HepG2 (cell line): Measurements from ENCODE around the gene AP3B2. TPM values are rescaled to one million over a fixed set of nuclear protein-coding genes. Genes with fewer than 3 reads are reported as not detected.

Experiments
- ATAC-seq: fragments of 200-7000 bp; cut with Tn5 transposase; 3 replicates; pipeline ENCODE4 v1.9.1; 2020; ENCODE audit warnings: mild to moderate bottlenecking, moderate library complexity
- BruUV-seq: library from RNA; stranded (reverse); fragments of 400-500 nt; replicated peaks from 2 replicates; lab custom pipeline; 2021; lab: Mats Ljungman, UMichigan
- CTCF ChIA-PET: fragments of 300-600 bp; formaldehyde crosslinking; extraction: SDS; loops from one replicate; lab custom pipeline; 2021; ENCODE audit warnings: low total read pairs, inconsistent platforms, low intra/inter-chr PET ratio; lab: Yijun Ruan, JAX
- POLR2A ChIA-PET: fragments of 350-600 bp; sonication (Branson Sonifier 250); formaldehyde crosslinking; loops from one replicate; lab custom pipeline; 2020; ENCODE audit warnings: antibody characterized with exemption, inconsistent platforms; lab: Yijun Ruan, JAX
- DNase-seq: peaks from one replicate; pipeline ENCODE4 v3.0.0-alpha.2; 2015; ENCODE audit warnings: low spot score
- FAIRE-seq: peaks from 3 replicates; lab custom pipeline; 2011; peaks lifted over from hg19 to GRCh38; lab: Jason Lieb, UNC
- H2AFZ ChIP-seq: one replicate; pipeline ENCODE4 v1.6.1; 2011; ENCODE audit warnings: low read length, inconsistent platforms
- H3K27ac ChIP-seq: fragments of 300-600 bp; 3 replicates; pipeline ENCODE4 v1.8.0; 2011; ENCODE audit warnings: mixed run types, mild to moderate bottlenecking, mixed read lengths, low read length, inconsistent platforms; ENCODE audit not compliant: insufficient read depth; ENCODE audit errors: extremely low read length
- H3K27me3 ChIP-seq, 2 experiments: fragments of 200-600 bp in 1 of 2; 2 replicates in 1 of 2; 3 replicates in 1 of 2; pipeline versions ENCODE4 v1.6.0 to v1.8.0; 2011; ENCODE audit warnings: low read length in 2 of 2, mild to moderate bottlenecking in 2 of 2, moderate library complexity in 2 of 2, inconsistent platforms in 1 of 2; ENCODE audit not compliant: insufficient read depth in 2 of 2, control insufficient read depth in 1 of 2
- H3K36me3 ChIP-seq, 2 experiments: fragments of 200-600 bp in 1 of 2; replicated peaks in 1 of 2; 2 replicates in 1 of 2; 3 replicates in 1 of 2; pipeline versions ENCODE4 v1.5.1 to v1.8.0; 2011; ENCODE audit warnings: low read length in 2 of 2, inconsistent platforms in 1 of 2; ENCODE audit not compliant: insufficient read depth in 2 of 2, control insufficient read depth in 1 of 2
- H3K4me1 ChIP-seq: 2 replicates; pipeline ENCODE4 v1.5.1; 2012; ENCODE audit warnings: low read length, inconsistent platforms; ENCODE audit not compliant: insufficient read depth
- H3K4me2 ChIP-seq: 2 replicates; pipeline ENCODE4 v1.6.0; 2011; ENCODE audit warnings: low read depth, low read length, inconsistent platforms
- H3K4me3 ChIP-seq, 3 experiments: fragments of 200-600 bp in 1 of 3; sonication (generic), shearing (Covaris generic) in 1 of 3; replicated peaks in 1 of 3; 2 replicates each; pipeline ENCODE4 v1.5.1; 2011 to 2016; ENCODE audit warnings: low read length in 3 of 3, inconsistent platforms in 2 of 3, low read depth in 2 of 3, mild to moderate bottlenecking in 2 of 3, control low read depth in 1 of 3, mixed read lengths in 1 of 3; ENCODE audit not compliant: insufficient read depth in 1 of 3
- H3K79me2 ChIP-seq: one replicate; pipeline ENCODE4 v1.6.1; 2011; ENCODE audit warnings: low read length, inconsistent platforms; ENCODE audit not compliant: insufficient read depth
- H3K9ac ChIP-seq: 2 replicates; pipeline ENCODE4 v1.6.0; 2011; ENCODE audit warnings: mild to moderate bottlenecking, low read depth, low read length, inconsistent platforms; ENCODE audit not compliant: insufficient read depth
- H3K9me3 ChIP-seq: 2 replicates; pipeline ENCODE4 v1.5.1; 2012; ENCODE audit warnings: mild to moderate bottlenecking, low read length
- H4K20me1 ChIP-seq: 2 replicates; pipeline ENCODE4 v1.6.0; 2011; ENCODE audit warnings: inconsistent platforms, mild to moderate bottlenecking, low read length, moderate library complexity; ENCODE audit not compliant: insufficient read depth
- EZH2 ChIP-seq: conservative IDR thresholded peaks from 2 replicates; pipeline ENCODE4 v1.6.1; 2012; ENCODE audit warnings: mild to moderate bottlenecking, low read depth, low read length, moderate library complexity
- IKZF1 ChIP-seq: fragments of 450-650 bp; IDR thresholded peaks from 2 replicates; pipeline ENCODE4 v1.7.1; 2016
- MTF2 ChIP-seq: sonication (generic); formaldehyde crosslinking; IDR thresholded peaks from 2 replicates; pipeline ENCODE4 v1.5.0; 2020; ENCODE audit warnings: missing genetic modification reagents, borderline replicate concordance
- NFE2L1 ChIP-seq: sonication (generic); formaldehyde crosslinking; IDR thresholded peaks from 2 replicates; pipeline ENCODE4 v1.4.0; 2020; ENCODE audit warnings: missing genetic modification reagents, mild to moderate bottlenecking, borderline replicate concordance
- WIZ ChIP-seq: sonication (generic); formaldehyde crosslinking; IDR thresholded peaks from 2 replicates; pipeline ENCODE4 v1.5.1; 2020; ENCODE audit warnings: mild to moderate bottlenecking, missing genetic modification reagents
- ZSCAN9 ChIP-seq: IDR thresholded peaks from 2 replicates; pipeline ENCODE4 v1.6.1; 2016; ENCODE audit warnings: borderline replicate concordance
- WGBS: methylation state at CpG from one replicate; pipeline ENCODE4 v1.1.6; 2017; ENCODE audit warnings: low lambda C conversion rate; 5-methylcytosine and 5-hydroxymethylcytosine counted together
- in situ Hi-C: cut with HindIII; loops from 2 replicates; pipeline ENCODE4 v1.10.0; 2017; ENCODE audit warnings: low pct_unique_long_range_greater_than_20kb; ENCODE audit not compliant: extremely low pct_ligation_motif_present
- intact Hi-C: fragments of 100-400 bp; cut with micrococcal nuclease; formaldehyde crosslinking; loops from one replicate; pipeline ENCODE4 v1.10.0; 2022; ENCODE audit not compliant: unreplicated experiment
- polyA plus RNA-seq, 8 experiments: library from polyadenylated mRNA; depleted of rRNA in 3 of 8; stranded (reverse) in 7 of 8; unstranded in 1 of 8; fragments of >200 nt; fragmentation: Illumina TruSeq in 4 of 8; extraction: Trizol in 4 of 8; gene quantifications; 2 replicates each; pipeline versions ENCODE4 v1.2.1 to v1.2.3, GENCODE V29; 2011 to 2016; ENCODE audit warnings: low read depth in 4 of 8, missing spikeins in 1 of 8, mixed read lengths in 1 of 8; ENCODE audit not compliant: insufficient read depth in 1 of 8
- total RNA-seq, 5 experiments: library from RNA; depleted of rRNA; stranded (reverse); fragments of >200 nt; fragmentation: Illumina TruSeq; extraction: Trizol; gene quantifications; 2 replicates each; pipeline ENCODE4 v1.2.3, GENCODE V29; 2016; ENCODE audit warnings: low read depth in 1 of 5
- TF ChIP-seq, protein P1 (sequence below): sonication (generic); formaldehyde crosslinking; IDR thresholded peaks from 2 replicates; pipeline ENCODE4 v1.4.0; 2020; ENCODE audit warnings: mild to moderate bottlenecking, missing genetic modification reagents
- TF ChIP-seq, protein P2 (sequence below): sonication (generic); formaldehyde crosslinking; IDR thresholded peaks from 2 replicates; pipeline ENCODE4 v1.8.0; 2022; ENCODE audit warnings: mild to moderate bottlenecking, missing genetic modification reagents, moderate library complexity
- TF ChIP-seq, protein P3 (sequence below): sonication (generic); formaldehyde crosslinking; IDR thresholded peaks from one replicate; pipeline ENCODE4 v1.5.1; 2020; ENCODE audit warnings: mild to moderate bottlenecking, missing genetic modification reagents; ENCODE audit errors: not compliant biosample characterization

AP3B2 gene
- total and polyA plus RNA-seq, 2 of the 13 experiments (the other 11 are each of a cell fraction or from before 2014, with no cell fraction given), result not detected

DNA sequence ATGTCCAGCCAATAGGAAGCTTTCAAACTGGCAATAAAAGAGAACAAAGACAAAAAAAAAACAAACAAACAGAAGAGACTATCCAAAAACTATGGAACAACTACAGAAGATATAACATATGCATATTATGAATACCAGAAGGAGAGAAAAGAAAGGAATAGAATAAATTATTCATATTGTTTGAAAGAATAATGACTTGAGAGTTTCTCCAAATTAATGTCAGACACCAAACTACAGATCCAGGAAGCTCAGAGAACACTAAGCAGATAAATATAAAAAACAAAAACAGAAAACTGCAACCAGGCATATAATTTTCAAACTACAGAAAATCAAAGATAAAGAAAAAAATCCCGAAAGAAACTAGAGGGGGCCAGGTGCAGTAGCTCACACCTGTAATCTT lies 34.1 kb upstream of the AP3B2 start:
- H3K9ac ChIP-seq, result no peak overlapping the region
- 0 out of 2 replicates have a peak, but pooled peaks cover under 1% of the 10 kb centered on the region for H3K4me1 ChIP-seq
- no peak overlapping the region for H3K4me3 ChIP-seq
- ATAC-seq (no peak), DNase-seq (no peak), FAIRE-seq (no peak)
- no peaks in the 10 kb centered on the region for H3K9me3 ChIP-seq
- POLR2A ChIA-PET, result no interaction called here
- H4K20me1 ChIP-seq, result no peaks in the 10 kb centered on the region
- WGBS, result 82% methylated on average over 1 of the region's 1 CpG
- H3K36me3 ChIP-seq, result no peaks in the 10 kb centered on the region
- no TSS peak for BruUV-seq
- CTCF ChIA-PET, result no interaction called here
- H3K79me2 ChIP-seq, result no peaks in the 10 kb centered on the region
- intact Hi-C loops (no loop called here), in situ Hi-C loops (no loop called here)
- no peak for TF ChIP-seq NFE2L1 (CRISPR knock-in tag)
- TF ChIP-seq EZH2, result no peak
- TF ChIP-seq, protein P1, sequence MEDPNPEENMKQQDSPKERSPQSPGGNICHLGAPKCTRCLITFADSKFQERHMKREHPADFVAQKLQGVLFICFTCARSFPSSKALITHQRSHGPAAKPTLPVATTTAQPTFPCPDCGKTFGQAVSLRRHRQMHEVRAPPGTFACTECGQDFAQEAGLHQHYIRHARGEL (CRISPR knock-in tag), result no peak
- no peak for TF ChIP-seq IKZF1
- no peak for TF ChIP-seq ZSCAN9 (CRISPR knock-in tag)
- no peak for TF ChIP-seq MTF2 (CRISPR knock-in tag)
- TF ChIP-seq, protein P2, sequence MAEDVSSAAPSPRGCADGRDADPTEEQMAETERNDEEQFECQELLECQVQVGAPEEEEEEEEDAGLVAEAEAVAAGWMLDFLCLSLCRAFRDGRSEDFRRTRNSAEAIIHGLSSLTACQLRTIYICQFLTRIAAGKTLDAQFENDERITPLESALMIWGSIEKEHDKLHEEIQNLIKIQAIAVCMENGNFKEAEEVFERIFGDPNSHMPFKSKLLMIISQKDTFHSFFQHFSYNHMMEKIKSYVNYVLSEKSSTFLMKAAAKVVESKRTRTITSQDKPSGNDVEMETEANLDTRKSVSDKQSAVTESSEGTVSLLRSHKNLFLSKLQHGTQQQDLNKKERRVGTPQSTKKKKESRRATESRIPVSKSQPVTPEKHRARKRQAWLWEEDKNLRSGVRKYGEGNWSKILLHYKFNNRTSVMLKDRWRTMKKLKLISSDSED (CRISPR knock-in tag), result no peak
- TF ChIP-seq WIZ, result no peak
- TF ChIP-seq, protein P3, sequence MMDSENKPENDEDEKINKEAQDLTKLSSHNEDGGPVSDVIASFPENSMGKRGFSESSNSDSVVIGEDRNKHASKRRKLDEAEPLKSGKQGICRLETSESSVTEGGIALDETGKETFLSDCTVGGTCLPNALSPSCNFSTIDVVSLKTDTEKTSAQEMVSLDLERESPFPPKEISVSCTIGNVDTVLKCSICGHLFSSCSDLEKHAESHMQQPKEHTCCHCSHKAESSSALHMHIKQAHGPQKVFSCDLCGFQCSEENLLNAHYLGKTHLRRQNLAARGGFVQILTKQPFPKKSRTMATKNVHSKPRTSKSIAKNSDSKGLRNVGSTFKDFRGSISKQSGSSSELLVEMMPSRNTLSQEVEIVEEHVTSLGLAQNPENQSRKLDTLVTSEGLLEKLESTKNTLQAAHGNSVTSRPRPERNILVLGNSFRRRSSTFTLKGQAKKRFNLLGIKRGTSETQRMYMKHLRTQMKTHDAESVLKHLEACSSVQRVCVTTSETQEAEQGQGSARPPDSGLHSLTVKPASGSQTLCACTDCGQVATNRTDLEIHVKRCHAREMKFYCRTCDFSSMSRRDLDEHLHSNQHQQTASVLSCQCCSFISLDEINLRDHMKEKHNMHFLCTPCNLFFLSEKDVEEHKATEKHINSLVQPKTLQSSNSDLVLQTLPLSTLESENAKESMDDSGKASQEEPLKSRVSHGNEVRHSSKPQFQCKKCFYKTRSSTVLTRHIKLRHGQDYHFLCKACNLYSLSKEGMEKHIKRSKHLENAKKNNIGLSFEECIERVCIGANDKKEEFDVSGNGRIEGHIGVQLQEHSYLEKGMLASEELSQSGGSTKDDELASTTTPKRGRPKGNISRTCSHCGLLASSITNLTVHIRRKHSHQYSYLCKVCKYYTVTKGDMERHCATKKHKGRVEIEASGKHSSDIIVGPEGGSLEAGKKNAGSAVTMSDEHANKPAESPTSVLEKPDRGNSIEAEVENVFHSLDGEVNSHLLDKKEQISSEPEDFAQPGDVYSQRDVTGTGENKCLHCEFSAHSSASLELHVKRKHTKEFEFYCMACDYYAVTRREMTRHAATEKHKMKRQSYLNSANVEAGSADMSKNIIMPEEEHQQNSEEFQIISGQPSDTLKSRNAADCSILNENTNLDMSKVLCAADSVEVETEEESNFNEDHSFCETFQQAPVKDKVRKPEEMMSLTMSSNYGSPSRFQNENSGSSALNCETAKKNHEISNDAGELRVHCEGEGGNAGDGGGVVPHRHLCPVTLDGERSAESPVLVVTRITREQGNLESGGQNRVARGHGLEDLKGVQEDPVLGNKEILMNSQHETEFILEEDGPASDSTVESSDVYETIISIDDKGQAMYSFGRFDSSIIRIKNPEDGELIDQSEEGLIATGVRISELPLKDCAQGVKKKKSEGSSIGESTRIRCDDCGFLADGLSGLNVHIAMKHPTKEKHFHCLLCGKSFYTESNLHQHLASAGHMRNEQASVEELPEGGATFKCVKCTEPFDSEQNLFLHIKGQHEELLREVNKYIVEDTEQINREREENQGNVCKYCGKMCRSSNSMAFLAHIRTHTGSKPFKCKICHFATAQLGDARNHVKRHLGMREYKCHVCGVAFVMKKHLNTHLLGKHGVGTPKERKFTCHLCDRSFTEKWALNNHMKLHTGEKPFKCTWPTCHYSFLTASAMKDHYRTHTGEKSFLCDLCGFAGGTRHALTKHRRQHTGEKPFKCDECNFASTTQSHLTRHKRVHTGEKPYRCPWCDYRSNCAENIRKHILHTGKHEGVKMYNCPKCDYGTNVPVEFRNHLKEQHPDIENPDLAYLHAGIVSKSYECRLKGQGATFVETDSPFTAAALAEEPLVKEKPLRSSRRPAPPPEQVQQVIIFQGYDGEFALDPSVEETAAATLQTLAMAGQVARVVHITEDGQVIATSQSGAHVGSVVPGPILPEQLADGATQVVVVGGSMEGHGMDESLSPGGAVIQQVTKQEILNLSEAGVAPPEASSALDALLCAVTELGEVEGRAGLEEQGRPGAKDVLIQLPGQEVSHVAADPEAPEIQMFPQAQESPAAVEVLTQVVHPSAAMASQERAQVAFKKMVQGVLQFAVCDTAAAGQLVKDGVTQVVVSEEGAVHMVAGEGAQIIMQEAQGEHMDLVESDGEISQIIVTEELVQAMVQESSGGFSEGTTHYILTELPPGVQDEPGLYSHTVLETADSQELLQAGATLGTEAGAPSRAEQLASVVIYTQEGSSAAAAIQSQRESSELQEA, result no peak
- no peak overlapping the region for H3K27ac ChIP-seq
- no peak overlapping the region for H2AFZ ChIP-seq
- H3K4me2 ChIP-seq, result no peak overlapping the region
- no peaks in the 10 kb centered on the region for H3K27me3 ChIP-seq
